H7 (cell line): ENCODE measurements around the gene ADAMTS19. TPM values are rescaled to one million over a fixed set of nuclear protein-coding genes. Genes with fewer than 3 reads are reported as not detected.

Experiments used
- DNase-seq: peaks from one replicate; pipeline ENCODE4 v3.0.0; 2012
- H3K27me3 ChIP-seq: 2 replicates; pipeline ENCODE4 v1.6.0; 2011; ENCODE audit warnings: mild to moderate bottlenecking, low read length; ENCODE audit not compliant: control insufficient read depth, insufficient read depth
- H3K36me3 ChIP-seq: replicated peaks from 2 replicates; pipeline ENCODE4 v1.5.1; 2011; ENCODE audit warnings: low read length; ENCODE audit not compliant: control insufficient read depth, insufficient read depth
- H3K4me3 ChIP-seq: 2 replicates; pipeline ENCODE4 v1.5.1; 2011; ENCODE audit warnings: low read depth, mild to moderate bottlenecking, control low read depth, low read length, moderate library complexity; ENCODE audit not compliant: insufficient read depth
- total RNA-seq: library from RNA; depleted of rRNA; stranded (reverse); fragments of >200 nt; shearing (Covaris generic); gene quantifications from 2 replicates; pipeline ENCODE4 v1.2.3, GENCODE V29; 2014

The ADAMTS19 gene
- total RNA-seq, 1 experiment from 2014 or later, result 13.0 TPM

- no peak overlapping the region for H3K4me3 ChIP-seq
- no peaks in the 10 kb centered on the region for H3K36me3 ChIP-seq
- no peaks in the 10 kb centered on the region for H3K27me3 ChIP-seq
- no peak for DNase-seq
These were observed 5.6 kb upstream of the ADAMTS19 start for GRCh38 chr5:129454461-129454860.

GRCh38 chr5:129459450-129459776, 685 bp upstream of the ADAMTS19 start:
- peak; percentile 75 for DNase-seq
- peak overlapping the region; percentile 82 for H3K4me3 ChIP-seq
- H3K36me3 ChIP-seq, result no peaks in the 10 kb centered on the region
- H3K27me3 ChIP-seq, result peaks cover 3% of the 10 kb centered on the region; the same call in 1 of the 2 replicates

- H3K36me3 ChIP-seq, result no peaks in the 10 kb centered on the region
- H3K27me3 ChIP-seq, result peaks cover 3% of the 10 kb centered on the region; the same call in 1 of the 2 replicates
- no peak for DNase-seq
- H3K4me3 ChIP-seq, result peak overlapping the region; percentile 82
These were observed 506 bp downstream of the ADAMTS19 start for GRCh38 chr5:129460672-129460935.

GRCh38 chr5:129460936-129461710, 1.0 kb downstream of the ADAMTS19 start:
- peak overlapping the region; percentile 82 for H3K4me3 ChIP-seq
- peaks cover 3% of the 10 kb centered on the region; the same call in 1 of the 2 replicates for H3K27me3 ChIP-seq
- no peaks in the 10 kb centered on the region for H3K36me3 ChIP-seq
- peak; percentile 78 for DNase-seq

GRCh38 chr5:129461711-129462332, 1.7 kb downstream of the ADAMTS19 start:
- no peaks in the 10 kb centered on the region for H3K36me3 ChIP-seq
- peak; percentile 7 for DNase-seq
- H3K27me3 ChIP-seq, result peaks cover 3% of the 10 kb centered on the region; the same call in 1 of the 2 replicates
- H3K4me3 ChIP-seq, result peak overlapping the region; percentile 82

GRCh38 chr5:129465776-129466344, 5.8 kb downstream of the ADAMTS19 start:
- Histone ChIP-seq H3K4me3 (no peak overlapping the region), H3K27me3 (peaks cover 3% of the 10 kb centered on the region; the same call in 1 of the 2 replicates), H3K36me3 (no peaks in the 10 kb centered on the region)
- no peak for DNase-seq

- H3K27me3 ChIP-seq, result no peaks in the 10 kb centered on the region
- no peak for DNase-seq
- H3K36me3 ChIP-seq, result no peaks in the 10 kb centered on the region
- H3K4me3 ChIP-seq, result no peak overlapping the region
These were observed 14.4 kb downstream of the ADAMTS19 start for GRCh38 chr5:129474544-129474943.

GRCh38 chr5:129476751-129477150, 16.7 kb downstream of the ADAMTS19 start:
- no peak for DNase-seq
- Histone ChIP-seq H3K36me3 (no peaks in the 10 kb centered on the region), H3K27me3 (no peaks in the 10 kb centered on the region), H3K4me3 (no peak overlapping the region)

- H3K36me3 ChIP-seq, result no peaks in the 10 kb centered on the region
- no peak overlapping the region for H3K4me3 ChIP-seq
- DNase-seq, result no peak
- H3K27me3 ChIP-seq, result no peaks in the 10 kb centered on the region
These were observed 17.4 kb downstream of the ADAMTS19 start for GRCh38 chr5:129477532-129477931.

GRCh38 chr5:129481161-129481560, 21.1 kb downstream of the ADAMTS19 start:
- Histone ChIP-seq H3K36me3 (no peaks in the 10 kb centered on the region), H3K4me3 (no peak overlapping the region), H3K27me3 (no peaks in the 10 kb centered on the region)
- no peak for DNase-seq

- no peak for DNase-seq
- H3K27me3 ChIP-seq, result no peaks in the 10 kb centered on the region
- H3K4me3 ChIP-seq, result no peak overlapping the region
- H3K36me3 ChIP-seq, result no peaks in the 10 kb centered on the region
These were observed 36.3 kb downstream of the ADAMTS19 start for GRCh38 chr5:129496421-129496820.

GRCh38 chr5:129496864-129497595, 36.9 kb downstream of the ADAMTS19 start:
- Histone ChIP-seq H3K27me3 (no peaks in the 10 kb centered on the region), H3K4me3 (no peak overlapping the region), H3K36me3 (no peaks in the 10 kb centered on the region)
- DNase-seq, result no peak

GRCh38 chr5:129499208-129499852, 39.2 kb downstream of the ADAMTS19 start:
- H3K36me3 ChIP-seq, result no peaks in the 10 kb centered on the region
- no peak overlapping the region for H3K4me3 ChIP-seq
- no peaks in the 10 kb centered on the region for H3K27me3 ChIP-seq
- no peak for DNase-seq

- no peak overlapping the region for H3K4me3 ChIP-seq
- no peaks in the 10 kb centered on the region for H3K27me3 ChIP-seq
- DNase-seq, result no peak
These were observed 40.0 kb downstream of the ADAMTS19 start for GRCh38 chr5:129500101-129500500.

More at GRCh38 chr5:129500101-129500500, 40.0 kb downstream of the ADAMTS19 start:
- no peaks in the 10 kb centered on the region for H3K36me3 ChIP-seq
